Neuronal stem cell (in vitro differentiated cells): ENCODE data around the gene OTOP1. TPM values are rescaled to one million over a fixed set of nuclear protein-coding genes. Genes with fewer than 3 reads are reported as not detected.
A peak's percentile ranks its signal among the peaks of the same experiment; 100 is the strongest.

Experiments
- DNase-seq: peaks from one replicate; pipeline ENCODE4 v3.0.0-alpha.2; 2013; ENCODE audit warnings: low spot score
- H2AFZ ChIP-seq: one replicate; pipeline ENCODE4 v1.6.1; 2013; ENCODE audit warnings: mild to moderate bottlenecking, low read length, inconsistent platforms
- H2AK5ac ChIP-seq: 2 replicates; pipeline ENCODE4 v1.6.1; 2013; ENCODE audit warnings: low read depth, mild to moderate bottlenecking, inconsistent platforms, low read length, moderate library complexity, mixed read lengths
- H2BK120ac ChIP-seq: 2 replicates; pipeline ENCODE4 v1.6.1; 2013; ENCODE audit warnings: low read depth, mild to moderate bottlenecking, inconsistent platforms, low read length, moderate library complexity, mixed read lengths
- H2BK12ac ChIP-seq: one replicate; pipeline ENCODE4 v1.6.1; 2013; ENCODE audit warnings: low read length, inconsistent platforms
- H2BK15ac ChIP-seq: 2 replicates; pipeline ENCODE4 v1.6.1; 2013; ENCODE audit warnings: mild to moderate bottlenecking, low read length, inconsistent platforms, mixed read lengths
- H2BK5ac ChIP-seq: one replicate; pipeline ENCODE4 v1.6.1; 2013; ENCODE audit warnings: inconsistent platforms, mild to moderate bottlenecking, low read length, moderate library complexity
- H3K14ac ChIP-seq: one replicate; pipeline ENCODE4 v1.6.1; 2013; ENCODE audit warnings: low read length, inconsistent platforms
- H3K18ac ChIP-seq: 2 replicates; pipeline ENCODE4 v1.6.1; 2013; ENCODE audit warnings: low read length, inconsistent platforms
- H3K23ac ChIP-seq: 2 replicates; pipeline ENCODE4 v1.6.1; 2013; ENCODE audit warnings: low read depth, mild to moderate bottlenecking, mixed read lengths, low read length, inconsistent platforms; ENCODE audit not compliant: poor library complexity
- H3K27ac ChIP-seq: replicated peaks from 3 replicates; pipeline ENCODE4 v1.5.1; 2013; ENCODE audit warnings: low read length, inconsistent platforms
- H3K27me3 ChIP-seq, 3 experiments: 2 replicates each; pipeline ENCODE4 v1.6.1; 2013; ENCODE audit warnings: low read length in 3 of 3, mild to moderate bottlenecking in 2 of 3, inconsistent platforms in 1 of 3, low read depth in 1 of 3, mixed read lengths in 1 of 3, moderate library complexity in 1 of 3; ENCODE audit not compliant: control insufficient read depth in 3 of 3, insufficient read depth in 3 of 3
- H3K36me3 ChIP-seq, 2 donors: replicated peaks in 1 of 2; 2 replicates each; pipeline ENCODE4 v1.6.1; 2013; ENCODE audit warnings: low read length in 2 of 2; ENCODE audit not compliant: control insufficient read depth in 2 of 2, insufficient read depth in 2 of 2
- H3K4ac ChIP-seq: 2 replicates; pipeline ENCODE4 v1.6.1; 2013; ENCODE audit warnings: inconsistent platforms, mild to moderate bottlenecking, low read length, moderate library complexity
- H3K4me1 ChIP-seq, 2 donors: 1 replicate in 1 of 2; 2 replicates in 1 of 2; pipeline ENCODE4 v1.6.1; 2013; ENCODE audit warnings: low read length in 2 of 2, low read depth in 1 of 2; ENCODE audit not compliant: control insufficient read depth in 2 of 2, insufficient read depth in 1 of 2
- H3K4me2 ChIP-seq: one replicate; pipeline ENCODE4 v1.6.1; 2013; ENCODE audit warnings: mild to moderate bottlenecking, low read length, inconsistent platforms; ENCODE audit not compliant: insufficient read depth, poor library complexity, severe bottlenecking
- H3K4me3 ChIP-seq, 2 donors: 2 replicates each; pipeline ENCODE4 v1.5.1; 2013; ENCODE audit warnings: low read length in 2 of 2, mild to moderate bottlenecking in 2 of 2, inconsistent platforms in 1 of 2, moderate library complexity in 1 of 2
- H3K79me1 ChIP-seq: one replicate; pipeline ENCODE4 v1.6.1; 2013; ENCODE audit warnings: low read depth, mild to moderate bottlenecking, inconsistent platforms, low read length, moderate library complexity
- H3K9ac ChIP-seq: one replicate; pipeline ENCODE4 v1.6.1; 2013; ENCODE audit warnings: mild to moderate bottlenecking, low read depth, low read length, inconsistent platforms; ENCODE audit not compliant: poor library complexity
- H3K9me3 ChIP-seq, 2 donors: replicated peaks in 1 of 2; 2 replicates each; pipeline versions ENCODE3 to v1.6.1; 2013; ENCODE audit warnings: low read length in 2 of 2, mild to moderate bottlenecking in 2 of 2, inconsistent platforms in 1 of 2, low read depth in 1 of 2, mixed read lengths in 1 of 2, moderate library complexity in 1 of 2; ENCODE audit not compliant: control insufficient read depth in 2 of 2, insufficient read depth in 1 of 2
- H4K8ac ChIP-seq: one replicate; pipeline ENCODE4 v1.6.1; 2013; ENCODE audit warnings: low read depth, mild to moderate bottlenecking, inconsistent platforms, low read length, moderate library complexity
- H4K91ac ChIP-seq: one replicate; pipeline ENCODE4 v1.6.1; 2013; ENCODE audit warnings: low read length, low read depth, mild to moderate bottlenecking, inconsistent platforms; ENCODE audit not compliant: poor library complexity
- WGBS, 2 donors: extraction: QIAGEN DNeasy Blood & Tissue Kit; methylation state at CpG; one replicate each; pipeline ENCODE4 v1.1.7; 2013; ENCODE audit warnings: missing lambda C conversion rate in 2 of 2, mixed read lengths in 1 of 2; ENCODE audit not compliant: insufficient read length in 2 of 2, insufficient replicate concordance in 1 of 2; ENCODE audit errors: extremely low coverage in 2 of 2; 5-methylcytosine and 5-hydroxymethylcytosine counted together
- polyA plus RNA-seq, 2 experiments: library from polyadenylated mRNA; stranded (reverse); fragments of 200-250 nt; gene quantifications; one replicate each; pipeline ENCODE4 v1.2.3, GENCODE V29; 2013

OTOP1 gene
- 0.03 TPM for polyA plus RNA-seq (2013, experiment 1 of 2)
- polyA plus RNA-seq (2013, experiment 2 of 2): not detected

GRCh38 chr4:4226606-4227438, at the start of gene OTOP1:
Gene OTOP1, minus strand, starts transcription at chr4:4226929. Its CDS starts 65 bp downstream, at chr4:4226864.
- Histone ChIP-seq H3K18ac (peak within 1 kb of the TSS; percentile 38), H2BK120ac (no peak within 1 kb of the TSS), H2AK5ac (no peak within 1 kb of the TSS), H2BK5ac (no peak within 1 kb of the TSS), H3K9me3 (peaks cover 0 to 4% of the 10 kb centered on the region in 2 donors), H2BK15ac (no peak within 1 kb of the TSS), H3K14ac (peak within 1 kb of the TSS; percentile 21), H3K79me1 (no peaks in the 10 kb centered on the region), H3K36me3 (no peaks in the 10 kb centered on the region), H3K4me1 (no peaks in the 10 kb centered on the region), H4K91ac (no peak within 1 kb of the TSS), H3K23ac (peak within 1 kb of the TSS; percentile 89), H2AFZ (peak within 1 kb of the TSS; percentile 76), H3K27ac (no peak within 1 kb of the TSS), H3K4me3 (no peak within 1 kb of the TSS), H3K9ac (no peak within 1 kb of the TSS), H4K8ac (peak within 1 kb of the TSS; percentile 17), H3K4me2 (peak within 1 kb of the TSS; percentile 40), H2BK12ac (peak within 1 kb of the TSS; percentile 22), H3K27me3 (peaks cover 20 to 59% (median 47%) of the 10 kb centered on the region in 3 experiments), H3K4ac (no peak within 1 kb of the TSS)
- no CpG with 5 or more reads among the region's 82 CpGs for WGBS, 2 donors
- DNase-seq: no peak

- peaks cover 34 to 90% of the 10 kb centered on the region in 2 donors for H3K36me3 ChIP-seq
- no CpG with 5 or more reads among the region's 14 CpGs for WGBS, 2 donors
Observed at GRCh38 chr4:4274226-4274625, 47.5 kb upstream of the OTOP1 start.

GRCh38 chr4:4271912-4272311, 45.2 kb upstream of the OTOP1 start:
- H3K36me3 ChIP-seq: peaks cover 29 to 90% of the 10 kb centered on the region in 2 donors
- DNase-seq: no peak
- H3K9me3 ChIP-seq: no peaks in the 10 kb centered on the region
- H3K4me1 ChIP-seq: no peaks in the 10 kb centered on the region
- no peak overlapping the region for H3K4me2 ChIP-seq
- no CpG with 5 or more reads among the region's 10 CpGs for WGBS, 2 donors
- H2BK12ac ChIP-seq: no peak overlapping the region
- H2BK5ac ChIP-seq: no peak overlapping the region
- H3K18ac ChIP-seq: no peak overlapping the region
- H3K14ac ChIP-seq: no peak overlapping the region
- no peak overlapping the region for H2BK15ac ChIP-seq
- no peak overlapping the region for H3K4me3 ChIP-seq
- H4K8ac ChIP-seq: no peak overlapping the region
- no peak overlapping the region for H3K4ac ChIP-seq
- no peak overlapping the region for H3K23ac ChIP-seq
- H3K79me1 ChIP-seq: no peaks in the 10 kb centered on the region
- H2AFZ ChIP-seq: no peak overlapping the region
- no peak overlapping the region for H3K9ac ChIP-seq
- no peak overlapping the region for H4K91ac ChIP-seq
- H3K27ac ChIP-seq: no peak overlapping the region
- H3K27me3 ChIP-seq: no peaks in the 10 kb centered on the region
- H2AK5ac ChIP-seq: no peak overlapping the region
- no peak overlapping the region for H2BK120ac ChIP-seq

More at GRCh38 chr4:4274226-4274625, 47.5 kb upstream of the OTOP1 start:
- Histone ChIP-seq H3K23ac (no peak overlapping the region), H3K18ac (no peak overlapping the region), H3K9ac (no peak overlapping the region), H2BK120ac (no peak overlapping the region), H3K79me1 (no peaks in the 10 kb centered on the region), H2AFZ (no peak overlapping the region), H4K8ac (no peak overlapping the region), H4K91ac (no peak overlapping the region), H3K9me3 (no peaks in the 10 kb centered on the region), H2BK15ac (no peak overlapping the region), H3K27me3 (no peaks in the 10 kb centered on the region), H3K4ac (no peak overlapping the region), H3K4me1 (no peaks in the 10 kb centered on the region), H2BK5ac (no peak overlapping the region), H2AK5ac (no peak overlapping the region), H3K14ac (no peak overlapping the region), H3K4me3 (peak overlapping the region in 1 of 2 donors; percentile 55), H3K27ac (no peak overlapping the region), H3K4me2 (no peak overlapping the region), H2BK12ac (no peak overlapping the region)
- no peak for DNase-seq

- Histone ChIP-seq H3K23ac (no peak overlapping the region), H3K9ac (no peak overlapping the region), H3K27me3 (no peaks in the 10 kb centered on the region), H3K36me3 (peaks cover 25 to 91% of the 10 kb centered on the region in 2 donors), H2AFZ (no peak overlapping the region), H2AK5ac (no peak overlapping the region), H3K18ac (no peak overlapping the region), H2BK12ac (no peak overlapping the region), H3K4me1 (no peaks in the 10 kb centered on the region), H4K91ac (no peak overlapping the region), H3K4ac (no peak overlapping the region), H2BK5ac (no peak overlapping the region), H3K27ac (no peak overlapping the region), H3K14ac (no peak overlapping the region), H3K4me3 (no peak overlapping the region), H3K79me1 (no peaks in the 10 kb centered on the region), H3K4me2 (no peak overlapping the region), H3K9me3 (no peaks in the 10 kb centered on the region), H2BK15ac (no peak overlapping the region), H4K8ac (no peak overlapping the region), H2BK120ac (no peak overlapping the region)
- DNase-seq: no peak
- WGBS, 2 donors: no CpG with 5 or more reads among the region's 4 CpGs
Observed at GRCh38 chr4:4270529-4270928, 43.8 kb upstream of the OTOP1 start.
